Transverse colon (tissue), 4 donors: ENCODE results near the gene MESP2. TPM values are rescaled to one million over a fixed set of nuclear protein-coding genes. Genes with fewer than 3 reads are reported as not detected.

Experiments
- DNase-seq: peaks from one replicate; pipeline ENCODE4 v3.0.0-alpha.2; 2019
- H3K27ac ChIP-seq, 4 donors: fragments of 200-600 bp; sonication (generic); 2 replicates each; pipeline ENCODE4 v1.5.1; 2016 to 2018; ENCODE audit warnings: inconsistent platforms in 4 of 4
- H3K27me3 ChIP-seq: fragments of 200-600 bp; sonication (generic); 2 replicates; pipeline ENCODE4 v1.5.1; 2017; ENCODE audit warnings: inconsistent platforms
- H3K36me3 ChIP-seq, 4 donors: fragments of 200-600 bp; sonication (generic); 2 replicates each; pipeline ENCODE4 v1.5.1; 2017 to 2019; ENCODE audit warnings: inconsistent platforms in 4 of 4
- H3K4me1 ChIP-seq, 4 donors: fragments of 200-600 bp; sonication (generic); 2 replicates each; pipeline ENCODE4 v1.5.1; 2017 to 2020; ENCODE audit warnings: inconsistent platforms in 4 of 4
- H3K4me3 ChIP-seq, 4 donors: fragments of 200-600 bp; sonication (generic); 1 replicate in 1 of 4; 2 replicates in 3 of 4; pipeline versions ENCODE4 v1.5.1 to v1.6.1; 2017 to 2019; ENCODE audit warnings: inconsistent platforms in 4 of 4
- H3K9me3 ChIP-seq, 2 donors: fragments of 200-600 bp; sonication (generic); 2 replicates each; pipeline ENCODE4 v1.5.1; 2017 to 2019; ENCODE audit warnings: inconsistent platforms in 2 of 2
- CTCF ChIP-seq, 5 experiments: fragments of 200-600 bp in 3 of 5; fragments of 450-650 bp in 2 of 5; sonication (generic) in 3 of 5; IDR thresholded peaks; 1 replicate in 2 of 5; 2 replicates in 3 of 5; pipeline ENCODE4 v1.5.1; 2016 to 2017; ENCODE audit warnings: antibody characterized with exemption in 5 of 5, inconsistent platforms in 3 of 5, mild to moderate bottlenecking in 2 of 5, moderate library complexity in 1 of 5
- EP300 ChIP-seq: sonication (generic); formaldehyde crosslinking; IDR thresholded peaks from one replicate; pipeline ENCODE4 v1.6.1; 2017; ENCODE audit warnings: antibody characterized with exemption, low read depth
- POLR2A ChIP-seq: fragments of 450-650 bp; IDR thresholded peaks from one replicate; pipeline ENCODE4 v1.6.1; 2016; ENCODE audit warnings: antibody characterized with exemption, mild to moderate bottlenecking, moderate library complexity
- POLR2AphosphoS5 ChIP-seq, 3 donors: sonication (generic); formaldehyde crosslinking; IDR thresholded peaks; one replicate each; pipeline ENCODE4 v1.6.1; 2016; ENCODE audit warnings: antibody characterized with exemption in 3 of 3
- WGBS, 2 donors: methylation state at CpG; one replicate each; pipeline ENCODE4 v1.1.5; 2018; ENCODE audit warnings: low coverage in 1 of 2; 5-methylcytosine and 5-hydroxymethylcytosine counted together
- in situ Hi-C, 4 donors: fragments of 200-750 bp; cut with MboI; loops; one replicate each; pipeline versions ENCODE4 v1.15.0 to v1.15.1; 2017; ENCODE audit warnings: low sequenced_read_pairs in 3 of 4, low pct_ligation_motif_present in 1 of 4, low pct_unique_long_range_greater_than_20kb in 1 of 4
- intact Hi-C: fragments of 100-400 bp; cut with DNase I; formaldehyde crosslinking; loops from one replicate; pipeline ENCODE4 v1.15.1; 2023; ENCODE audit warnings: low total_unique reads
- total RNA-seq, 4 donors: library from RNA; depleted of rRNA; stranded (reverse); fragments of >200 nt; gene quantifications; one replicate each; pipeline ENCODE4 v1.1.0, GENCODE V29; 2016

Gene MESP2
- total RNA-seq, 4 donors from 2014 or later, result 0.64 to 0.96 TPM; not detected in 2

- TF ChIP-seq POLR2AphosphoS5 (IDR thresholded peaks at IDR 0.05), result no peak
- no peak for TF ChIP-seq CTCF (IDR thresholded peaks at IDR 0.05)
- no peak for TF ChIP-seq POLR2A
- no peak for TF ChIP-seq EP300
- no peak overlapping the region for H3K27ac ChIP-seq
- no peak for DNase-seq
- H3K27me3 ChIP-seq, result no peaks in the 10 kb centered on the region
- H3K4me3 ChIP-seq, result no peak overlapping the region
- in situ Hi-C loops, result no loop called here
- peaks cover 14 to 26% (median 18%) of the 10 kb centered on the region in 4 donors for H3K4me1 ChIP-seq
- no peaks in the 10 kb centered on the region for H3K9me3 ChIP-seq
- H3K36me3 ChIP-seq, result no peaks in the 10 kb centered on the region
- intact Hi-C loops, result no loop called here
- WGBS, 2 donors, result 60 to 67% methylated on average over 4 to 10 of the region's 10 CpGs
Observed at GRCh38 chr15:89825271-89825940, 49.3 kb downstream of the MESP2 start.

- WGBS, 2 donors, result 87 to 94% methylated on average over 7 to 13 of the region's 13 CpGs
- H3K4me3 ChIP-seq, result no peak overlapping the region
- peaks cover 14 to 26% (median 18%) of the 10 kb centered on the region in 4 donors for H3K4me1 ChIP-seq
- no peak overlapping the region for H3K27ac ChIP-seq
- intact Hi-C loops (no loop called here), in situ Hi-C loops (no loop called here)
- TF ChIP-seq CTCF (IDR thresholded peaks at IDR 0.05), result no peak
- TF ChIP-seq POLR2A, result no peak
- no peak for TF ChIP-seq POLR2AphosphoS5 (IDR thresholded peaks at IDR 0.05)
- TF ChIP-seq EP300, result no peak
- H3K9me3 ChIP-seq, result no peaks in the 10 kb centered on the region
- DNase-seq, result no peak
- H3K36me3 ChIP-seq, result no peaks in the 10 kb centered on the region
- no peaks in the 10 kb centered on the region for H3K27me3 ChIP-seq
Observed at GRCh38 chr15:89826671-89827655, 50.8 kb downstream of the MESP2 start.

GRCh38 chr15:89827829-89828228 is 51.7 kb downstream of the MESP2 start:
- TF ChIP-seq POLR2AphosphoS5 (IDR thresholded peaks at IDR 0.05), result no peak
- TF ChIP-seq POLR2A, result no peak
- TF ChIP-seq EP300, result no peak
- no peak for TF ChIP-seq CTCF (IDR thresholded peaks at IDR 0.05)
- Histone ChIP-seq H3K27me3 (no peaks in the 10 kb centered on the region), H3K4me3 (no peak overlapping the region), H3K4me1 (peaks cover 14 to 26% (median 18%) of the 10 kb centered on the region in 4 donors), H3K36me3 (no peaks in the 10 kb centered on the region), H3K9me3 (no peaks in the 10 kb centered on the region), H3K27ac (peak overlapping the region; percentile 36 to 56 (median 52))
- in situ Hi-C loops, result no loop called here
- WGBS, 2 donors, result 81% methylated on average over 4 of the region's 4 CpGs; no CpG with 5 or more reads in 1 of the 2 donors
- intact Hi-C loops, result no loop called here
- DNase-seq, result peak; percentile 39

Other genes with a start within 250 kb of the MESP2 start
- 1 to 10 TPM in 1 of 4 donors, under 1 TPM in 2, not detected in 1; 0.27 to 1.4 (median 0.95) TPM for gene TICRR, start 200.9 kb upstream of the MESP2 start, total RNA-seq
- 10 to 100 TPM in 1 of 4 donors, 1 to 10 TPM in 3; 2.3 to 11.5 (median 5.4) TPM for gene KIF7, start 120.9 kb upstream of the MESP2 start, total RNA-seq
- 10 to 100 TPM in 3 of 4 donors, 1 to 10 TPM in 1; 4.6 to 48.3 (median 11.9) TPM for gene PLIN1, start 97.0 kb upstream of the MESP2 start, total RNA-seq
- gene PEX11A, start 85.6 kb upstream of the MESP2 start, total RNA-seq, result 100 to 1,000 TPM in 1 of 4 donors, 10 to 100 TPM in 2, 1 to 10 TPM in 1; 6.8 to 113 (median 40.6) TPM
- not detected for gene WDR93, start 85.5 kb upstream of the MESP2 start, total RNA-seq
- gene MESP1, start 25.1 kb upstream of the MESP2 start, total RNA-seq, result 10 to 100 TPM in 3 of 4 donors, 1 to 10 TPM in 1; 8.6 to 13.5 (median 12.5) TPM
- gene ANPEP, start 38.5 kb downstream of the MESP2 start, total RNA-seq, result 1,000 to 10,000 TPM in 1 of 4 donors, 100 to 1,000 TPM in 3; 133 to 1,054 (median 474) TPM
- gene AP3S2, start 117.7 kb downstream of the MESP2 start, total RNA-seq, result 10 to 100 TPM; 20.9 to 90.0 (median 72.6) TPM
- gene ARPIN, start 136.6 kb downstream of the MESP2 start, total RNA-seq, result 10 to 100 TPM; 24.1 to 48.6 (median 37.6) TPM
- 10 to 100 TPM; 27.3 to 43.4 (median 35.6) TPM for gene ZNF710, start 225.0 kb downstream of the MESP2 start, total RNA-seq